ENCODE data around the gene TANK.
"Not testable (repeated sequence)": the region's sequence is repeated elsewhere in the genome, so short reads cannot be mapped to it uniquely, and the experiment has no call there.

TANK gene

GRCh38 chr2:161132384-161132783 lies 27.8 kb upstream of the TANK start:
- in situ Hi-C loops (cut with MboI; ENCODE audit: low sequenced_read_pairs): not testable (repeated sequence)

DNA sequence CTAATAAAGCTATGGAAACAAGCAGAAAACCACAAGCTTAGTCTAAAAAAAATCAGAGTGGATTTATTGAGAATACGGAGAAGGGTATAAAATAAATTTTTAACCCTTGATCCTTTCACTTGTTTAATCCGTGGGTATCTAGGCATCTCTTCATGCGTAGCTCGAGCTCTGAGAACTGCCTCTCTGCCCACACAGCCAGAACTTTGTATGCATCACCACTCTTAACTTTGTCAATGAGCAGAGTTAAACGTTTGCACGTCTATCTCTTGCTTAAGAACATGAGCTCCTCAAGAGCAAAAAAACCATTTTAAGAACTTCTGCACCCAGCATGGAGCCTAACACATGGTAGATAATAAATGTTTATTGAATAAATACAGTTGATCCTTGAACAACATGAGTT lies 26.9 kb upstream of the TANK start:
- in situ Hi-C loops (cut with MboI; ENCODE audit: low sequenced_read_pairs): no loop called here

GRCh38 chr2:161134547-161135518 lies 25.4 kb upstream of the TANK start:
- in situ Hi-C loops (cut with MboI; ENCODE audit: low sequenced_read_pairs): no loop called here

- in situ Hi-C loops (cut with MboI; ENCODE audit: low sequenced_read_pairs): no loop called here
These were observed 24.2 kb upstream of the TANK start for GRCh38 chr2:161135951-161136593.

- in situ Hi-C loops (cut with MboI; ENCODE audit: low sequenced_read_pairs): no loop called here
These were observed 23.4 kb upstream of the TANK start for GRCh38 chr2:161136696-161137324.

DNA sequence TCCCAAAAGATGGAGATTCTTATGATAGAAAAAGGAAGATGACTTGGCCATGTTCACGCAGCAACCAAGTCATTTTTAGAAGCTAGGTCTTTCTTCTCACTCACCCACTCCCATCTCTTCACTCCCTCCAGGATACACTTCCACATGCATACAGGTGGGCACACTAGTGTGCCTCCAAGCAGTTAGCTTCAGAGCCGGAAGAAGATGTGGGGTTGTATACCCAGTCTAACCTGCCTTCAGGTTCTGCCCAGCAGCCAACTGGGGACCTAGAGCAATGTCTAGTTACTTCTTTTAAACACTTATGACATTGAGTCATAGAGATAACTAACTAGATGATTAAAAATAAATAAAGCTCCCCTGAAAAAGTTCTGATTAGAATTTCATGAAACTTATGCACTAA lies 21.8 kb upstream of the TANK start:
- in situ Hi-C loops (cut with MboI; ENCODE audit: low sequenced_read_pairs): no loop called here

DNA sequence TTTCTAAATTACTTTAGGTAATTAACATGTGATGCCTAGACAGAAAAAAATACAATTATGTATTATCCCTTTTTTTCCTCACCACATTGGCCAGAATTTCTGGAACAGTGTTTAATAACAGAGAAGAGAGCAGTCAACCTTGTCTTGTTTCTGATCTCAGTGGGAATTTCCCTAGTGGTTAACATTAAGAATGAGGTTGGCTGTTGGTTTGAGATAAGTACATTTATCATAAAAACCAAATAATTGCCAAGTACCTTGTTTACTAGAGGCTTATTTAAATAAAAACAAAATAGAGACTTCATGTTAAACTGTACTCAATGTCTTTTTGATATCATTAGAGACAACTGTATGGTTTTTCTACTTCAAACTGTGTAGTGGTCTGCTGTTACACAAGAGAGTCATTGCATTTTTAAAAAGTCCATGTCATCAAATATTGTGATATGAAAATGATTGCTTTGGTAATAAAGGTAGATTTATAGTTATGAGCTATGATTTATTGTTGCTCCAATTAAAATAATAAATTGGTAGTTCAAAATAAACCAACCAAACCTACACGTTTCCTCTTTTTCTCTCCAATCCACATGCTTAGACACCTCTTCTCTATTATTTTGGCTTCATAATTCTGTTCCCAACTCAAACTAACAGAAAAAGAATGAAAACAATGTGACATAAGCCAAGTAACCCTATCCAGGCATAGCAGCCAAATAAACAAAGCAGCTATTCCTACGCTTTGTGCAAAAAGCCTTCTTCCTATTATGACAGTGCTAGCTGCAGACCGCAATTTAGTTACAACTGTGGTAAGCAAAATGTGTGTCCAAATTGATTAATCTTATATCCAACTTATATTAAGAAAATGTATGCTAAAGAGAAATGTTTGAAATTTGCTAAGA lies 20.9 kb upstream of the TANK start:
- in situ Hi-C loops (cut with MboI; ENCODE audit: low sequenced_read_pairs): no loop called here

DNA sequence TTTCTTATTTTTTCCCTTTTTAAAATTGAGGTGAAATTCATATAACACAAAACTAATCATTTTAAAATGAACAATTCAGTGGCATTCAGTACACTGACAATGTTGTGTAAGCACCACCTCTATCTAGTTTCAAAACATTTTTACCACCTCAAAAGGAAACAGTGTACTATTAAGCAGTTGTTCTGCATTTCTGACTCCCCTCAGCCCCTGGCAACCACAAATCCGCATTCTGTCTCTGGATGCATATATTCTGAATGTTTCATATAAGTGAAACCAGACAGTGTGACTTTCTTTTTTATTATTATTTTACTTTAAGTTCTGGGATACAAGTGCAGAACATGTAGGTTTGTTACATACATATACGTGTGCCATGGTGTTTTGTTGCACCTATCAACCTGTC lies 19.2 kb upstream of the TANK start:
- in situ Hi-C loops (cut with MboI; ENCODE audit: low sequenced_read_pairs): no loop called here

DNA sequence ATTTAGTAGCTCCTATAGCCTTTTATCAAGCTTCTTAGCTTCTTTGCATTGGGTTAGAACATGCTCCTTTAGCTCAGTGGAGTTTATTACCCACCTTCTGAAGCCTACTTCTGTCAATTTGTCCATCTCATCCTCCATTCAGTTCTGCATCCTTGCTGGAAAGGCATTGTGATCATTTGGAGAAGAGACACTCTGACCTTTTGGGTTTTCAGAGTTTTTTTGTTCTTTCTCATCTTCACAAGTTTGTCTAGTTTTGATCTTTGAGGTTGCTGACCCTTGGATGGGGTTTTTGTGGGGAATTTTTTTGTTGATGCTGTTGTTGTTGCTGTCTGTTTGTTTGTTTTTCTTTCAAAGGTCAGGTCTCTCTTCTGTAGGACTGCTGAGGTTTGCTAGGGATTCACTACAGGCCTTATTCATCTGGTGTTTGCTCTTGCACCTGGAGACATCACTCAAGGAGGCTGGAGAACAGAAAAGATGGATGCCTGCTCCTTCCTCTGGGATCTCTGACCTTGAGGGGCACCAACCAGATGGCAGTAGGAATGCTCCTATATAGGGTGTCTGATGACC lies 13.9 kb upstream of the TANK start:
- in situ Hi-C loops (cut with MboI; ENCODE audit: low sequenced_read_pairs): no loop called here

- in situ Hi-C loops (cut with MboI; ENCODE audit: low sequenced_read_pairs): no loop called here
These were observed 13.2 kb upstream of the TANK start for GRCh38 chr2:161146996-161147395.

DNA sequence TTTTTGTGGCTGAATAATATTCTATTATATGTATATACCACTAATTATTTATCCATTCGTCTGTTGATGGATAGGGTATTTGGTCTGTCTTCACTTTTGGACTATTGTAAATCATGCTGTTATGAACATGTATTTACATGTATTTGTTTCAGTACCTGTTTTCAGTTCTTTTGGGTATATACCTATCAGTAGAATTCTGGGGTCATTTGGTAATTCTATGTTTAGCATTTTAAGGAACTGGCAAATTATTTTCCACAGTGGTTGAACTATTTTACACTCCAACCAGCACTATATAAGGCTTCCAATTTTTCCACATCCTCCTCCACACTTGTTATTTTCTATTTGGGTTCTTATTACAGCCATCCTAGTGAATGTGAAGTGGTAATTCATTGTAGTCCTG lies 12.4 kb upstream of the TANK start:
- in situ Hi-C loops (cut with MboI; ENCODE audit: low sequenced_read_pairs): no loop called here

- in situ Hi-C loops (cut with MboI; ENCODE audit: low sequenced_read_pairs): no loop called here
These were observed 9.5 kb upstream of the TANK start for GRCh38 chr2:161150704-161151103.

- in situ Hi-C loops (cut with MboI; ENCODE audit: low sequenced_read_pairs): no loop called here
These were observed 7.9 kb upstream of the TANK start for GRCh38 chr2:161152302-161152701.

- in situ Hi-C loops (cut with MboI; ENCODE audit: low sequenced_read_pairs): no loop called here
These were observed 1.3 kb upstream of the TANK start for GRCh38 chr2:161158882-161159281.

- in situ Hi-C loops (cut with MboI; ENCODE audit: low sequenced_read_pairs): no loop called here
These were observed 587 bp upstream of the TANK start for GRCh38 chr2:161159456-161160225.

GRCh38 chr2:161161074-161161706 lies 962 bp downstream of the TANK start:
- in situ Hi-C loops (cut with MboI; ENCODE audit: low sequenced_read_pairs): no loop called here

DNA sequence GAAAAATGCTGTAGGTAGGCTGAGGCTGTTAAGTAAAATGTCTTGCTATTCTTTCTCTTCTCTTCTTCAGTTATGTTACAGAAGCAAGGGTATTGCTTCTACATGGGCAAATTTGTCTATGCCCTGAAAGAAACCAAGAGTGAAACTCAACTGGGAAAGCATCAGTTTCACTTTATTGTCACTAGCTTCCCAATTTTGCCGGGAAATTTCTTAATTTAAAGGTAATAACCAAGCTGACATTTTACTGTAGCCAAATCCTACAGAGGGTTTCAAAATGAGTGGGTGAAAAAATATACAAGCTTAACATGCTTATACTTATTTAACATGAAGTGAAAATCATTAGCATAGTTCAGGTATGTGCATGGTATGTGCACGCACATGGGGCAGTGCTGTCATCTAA lies 3.2 kb downstream of the TANK start:
- in situ Hi-C loops (cut with MboI; ENCODE audit: low sequenced_read_pairs): no loop called here

DNA sequence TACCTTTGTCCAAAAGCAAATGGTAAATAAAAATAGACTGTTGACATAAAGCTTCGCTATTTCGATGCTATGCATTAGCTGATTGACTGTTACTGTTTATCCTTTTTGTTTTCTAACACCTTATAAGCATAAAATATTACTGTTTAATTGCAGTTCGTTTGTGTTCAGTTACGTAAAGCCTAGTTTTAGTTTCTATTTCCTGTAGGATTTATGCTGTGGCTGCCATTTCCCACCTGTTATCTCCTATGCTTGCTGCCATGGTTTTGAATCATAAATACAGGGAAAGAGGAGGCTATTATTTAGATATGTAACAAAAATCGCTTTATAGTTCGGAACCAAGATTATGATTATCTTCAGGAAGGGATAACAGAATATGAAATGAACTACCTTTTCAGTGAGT lies 3.9 kb downstream of the TANK start:
- in situ Hi-C loops (cut with MboI; ENCODE audit: low sequenced_read_pairs): no loop called here

DNA sequence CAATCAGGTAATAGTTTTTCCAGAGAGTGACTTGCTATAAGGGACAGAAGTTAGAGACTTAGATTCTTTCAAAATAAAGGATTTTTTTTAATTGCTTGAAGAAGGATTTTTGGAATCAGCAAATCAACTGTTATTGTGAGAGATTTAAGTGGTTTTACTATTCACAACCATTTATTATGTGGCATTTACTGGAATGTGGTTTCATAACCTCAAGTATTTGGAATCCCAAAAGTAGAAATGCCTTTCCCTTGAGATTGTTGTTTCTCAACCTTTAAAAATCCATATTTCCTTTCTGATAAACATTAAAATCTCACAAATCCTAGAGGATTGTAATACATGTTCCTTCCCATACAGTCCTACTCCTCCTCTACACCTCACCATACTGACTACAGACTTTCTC lies 5.0 kb downstream of the TANK start:
- in situ Hi-C loops (cut with MboI; ENCODE audit: low sequenced_read_pairs): no loop called here
